A549 (cell line): Measurements from ENCODE around the gene POLDIP2. TPM values are rescaled to one million over a fixed set of nuclear protein-coding genes. Genes with fewer than 3 reads are reported as not detected.

Experiments used
- ATAC-seq, 2 experiments: fragments of 200-7000 bp in 1 of 2; fragments of >200 bp in 1 of 2; cut with Nextera tagmentation in 1 of 2; cut with Tn5 transposase in 1 of 2; 3 replicates each; pipeline versions ENCODE4 v1.8.0 to v1.9.1; 2018 to 2020; ENCODE audit warnings: mild to moderate bottlenecking in 1 of 2, moderate library complexity in 1 of 2
- CTCF ChIA-PET: fragments of 300-600 bp; sonication (Branson Sonifier 250); formaldehyde crosslinking; extraction: SDS; loops from one replicate; lab custom pipeline; 2021; ENCODE audit warnings: antibody characterized with exemption, inconsistent platforms; lab: Yijun Ruan, JAX
- POLR2A ChIA-PET: fragments of 350-600 bp; formaldehyde crosslinking; extraction: SDS; loops from one replicate; lab custom pipeline; 2021; ENCODE audit warnings: antibody characterized with exemption, inconsistent platforms; lab: Yijun Ruan, JAX
- DNase-seq, 2 experiments: peaks; one replicate each; pipeline versions ENCODE4 v3.0.0 to v3.0.0-alpha.2; 2011 to 2016; ENCODE audit warnings: low read depth in 1 of 2, low spot score in 1 of 2
- FAIRE-seq: peaks from 2 replicates; lab custom pipeline; 2011; peaks lifted over from hg19 to GRCh38; lab: Jason Lieb, UNC
- H3K27ac ChIP-seq, 2 experiments: fragments of >200 bp; sonication (Bioruptor Twin); formaldehyde crosslinking; 3 replicates each; pipeline ENCODE4 v1.5.1; 2016 to 2017
- H3K4me1 ChIP-seq: fragments of >200 bp; sonication (Bioruptor Twin); formaldehyde crosslinking; 3 replicates; pipeline ENCODE4 v1.6.1; 2016
- H3K4me2 ChIP-seq: fragments of >200 bp; sonication (Bioruptor Twin); formaldehyde crosslinking; 3 replicates; pipeline ENCODE4 v1.6.1; 2016
- H3K4me3 ChIP-seq: fragments of >200 bp; sonication (Bioruptor Twin); formaldehyde crosslinking; 3 replicates; pipeline ENCODE4 v1.5.1; 2016
- H3K9me3 ChIP-seq: fragments of >200 bp; sonication (Bioruptor Twin); formaldehyde crosslinking; 3 replicates; pipeline ENCODE4 v1.6.1; 2016
- CEBPB ChIP-seq, 2 experiments: fragments of >200 bp in 1 of 2; sonication (Bioruptor Twin) in 1 of 2; formaldehyde crosslinking in 1 of 2; IDR thresholded peaks; 2 replicates each; pipeline ENCODE4 v1.6.1; 2012 to 2016
- EHMT2 ChIP-seq: fragments of 200-600 bp; sonication (generic); IDR thresholded peaks from 2 replicates; pipeline ENCODE4 v1.6.1; 2016; ENCODE audit warnings: antibody characterized with exemption, low read depth, mild to moderate bottlenecking, moderate library complexity
- FOSB ChIP-seq: fragments of 250-450 bp; sonication (Bioruptor Pico); IDR thresholded peaks from 2 replicates; pipeline ENCODE4 v1.5.0; 2020; ENCODE audit warnings: mild to moderate bottlenecking, moderate library complexity
- HOXB5 ChIP-seq: fragments of 250-450 bp; sonication (Bioruptor Pico); IDR thresholded peaks from 2 replicates; pipeline ENCODE4 v1.5.0; 2020; ENCODE audit warnings: mild to moderate bottlenecking, moderate library complexity
- JUN ChIP-seq, 2 experiments: fragments of >200 bp; sonication (Bioruptor Twin); formaldehyde crosslinking; IDR thresholded peaks; 2 replicates in 1 of 2; 3 replicates in 1 of 2; pipeline ENCODE4 v1.6.1; 2016 to 2017
- KDM1A ChIP-seq: fragments of 200-600 bp; sonication (generic); IDR thresholded peaks from 2 replicates; pipeline ENCODE4 v1.6.1; 2016; ENCODE audit warnings: low read depth, mild to moderate bottlenecking
- MAZ ChIP-seq: fragments of 150-350 bp; IDR thresholded peaks from 2 replicates; pipeline ENCODE4 v1.6.1; 2014; ENCODE audit warnings: antibody characterized with exemption, low read depth, low read length, borderline replicate concordance
- NFE2L2 ChIP-seq: fragments of 150-350 bp; conservative IDR thresholded peaks from 2 replicates; pipeline ENCODE4 v1.6.1; 2014; ENCODE audit warnings: low read length
- NPAS2 ChIP-seq: fragments of 250-450 bp; sonication (Bioruptor Pico); IDR thresholded peaks from 2 replicates; pipeline ENCODE4 v1.8.0; 2022; ENCODE audit warnings: mild to moderate bottlenecking, moderate library complexity, borderline replicate concordance
- NR3C1 ChIP-seq: fragments of >200 bp; sonication (Bioruptor Twin); formaldehyde crosslinking; IDR thresholded peaks from 3 replicates; pipeline ENCODE4 v1.6.1; 2017
- PHF8 ChIP-seq: fragments of 200-600 bp; sonication (generic); IDR thresholded peaks from 2 replicates; pipeline ENCODE4 v1.6.1; 2016; ENCODE audit warnings: low read depth, mild to moderate bottlenecking, antibody characterized with exemption, moderate library complexity, borderline replicate concordance
- POLR2A ChIP-seq: IDR thresholded peaks from 2 replicates; pipeline ENCODE4 v1.6.1; 2012; ENCODE audit warnings: mild to moderate bottlenecking, low read length
- RARB ChIP-seq: fragments of 250-450 bp; sonication (Bioruptor Pico); IDR thresholded peaks from 2 replicates; pipeline ENCODE4 v1.8.0; 2021; ENCODE audit warnings: mild to moderate bottlenecking, moderate library complexity
- RCOR1 ChIP-seq: fragments of 150-350 bp; IDR thresholded peaks from 2 replicates; pipeline ENCODE4 v1.6.1; 2014; ENCODE audit warnings: antibody characterized with exemption, low read length, low read depth
- RFX5 ChIP-seq: fragments of 450-650 bp; IDR thresholded peaks from 2 replicates; pipeline ENCODE4 v1.7.1; 2014; ENCODE audit warnings: antibody characterized with exemption, mild to moderate bottlenecking, moderate library complexity
- RNF2 ChIP-seq: fragments of 200-600 bp; sonication (generic); IDR thresholded peaks from 2 replicates; pipeline ENCODE4 v1.6.1; 2016; ENCODE audit warnings: low read depth, mild to moderate bottlenecking, antibody characterized with exemption, moderate library complexity, borderline replicate concordance
- SREBF2 ChIP-seq: fragments of 450-650 bp; IDR thresholded peaks from 2 replicates; pipeline ENCODE4 v1.6.1; 2014; ENCODE audit warnings: mild to moderate bottlenecking, moderate library complexity
- TFCP2L1 ChIP-seq: fragments of 250-450 bp; sonication (Bioruptor Pico); IDR thresholded peaks from 2 replicates; pipeline ENCODE4 v1.5.0; 2021; ENCODE audit warnings: mild to moderate bottlenecking
- ZSCAN20 ChIP-seq: fragments of 250-450 bp; sonication (Bioruptor Pico); IDR thresholded peaks from 2 replicates; pipeline ENCODE4 v1.8.0; 2022; ENCODE audit warnings: mild to moderate bottlenecking, moderate library complexity
- WGBS: methylation state at CpG from one replicate; pipeline ENCODE4 v1.1.6; 2017; ENCODE audit errors: missing lambda C conversion rate; 5-methylcytosine and 5-hydroxymethylcytosine counted together
- polyA plus RNA-seq, 4 experiments: library from polyadenylated mRNA; depleted of rRNA in 3 of 4; stranded (reverse); fragments of >200 nt; fragmentation: RNase III in 1 of 4; extraction: RNeasy Plus Mini Kit Qiagen cat#74134 plus additional on column Dnase treatment in 1 of 4; gene quantifications; 2 replicates in 3 of 4; 3 replicates in 1 of 4; pipeline ENCODE4 v1.2.3, GENCODE V29; 2011 to 2017
- TF ChIP-seq, protein P1 (sequence below): IDR thresholded peaks from 2 replicates; pipeline ENCODE4 v1.6.1; 2012
- TF ChIP-seq, protein P2 (sequence below): fragments of 450-650 bp; IDR thresholded peaks from 2 replicates; pipeline ENCODE4 v1.6.1; 2014; ENCODE audit warnings: antibody characterized with exemption
- TF ChIP-seq, protein P3 (sequence below): fragments of >200 bp; sonication (Bioruptor Twin); formaldehyde crosslinking; IDR thresholded peaks from 3 replicates; pipeline ENCODE4 v1.6.1; 2016
- TF ChIP-seq, protein P4 (sequence below): IDR thresholded peaks from 2 replicates; pipeline ENCODE4 v1.6.1; 2012
- TF ChIP-seq, protein P5 (sequence below): fragments of 250-450 bp; sonication (Bioruptor Pico); IDR thresholded peaks from 2 replicates; pipeline ENCODE4 v1.5.0; 2020; ENCODE audit warnings: low read depth, mild to moderate bottlenecking, moderate library complexity

POLDIP2 gene
- polyA plus RNA-seq, 2 of the 4 experiments (the other 2 are of a cell fraction) = 127 to 132 TPM

DNA sequence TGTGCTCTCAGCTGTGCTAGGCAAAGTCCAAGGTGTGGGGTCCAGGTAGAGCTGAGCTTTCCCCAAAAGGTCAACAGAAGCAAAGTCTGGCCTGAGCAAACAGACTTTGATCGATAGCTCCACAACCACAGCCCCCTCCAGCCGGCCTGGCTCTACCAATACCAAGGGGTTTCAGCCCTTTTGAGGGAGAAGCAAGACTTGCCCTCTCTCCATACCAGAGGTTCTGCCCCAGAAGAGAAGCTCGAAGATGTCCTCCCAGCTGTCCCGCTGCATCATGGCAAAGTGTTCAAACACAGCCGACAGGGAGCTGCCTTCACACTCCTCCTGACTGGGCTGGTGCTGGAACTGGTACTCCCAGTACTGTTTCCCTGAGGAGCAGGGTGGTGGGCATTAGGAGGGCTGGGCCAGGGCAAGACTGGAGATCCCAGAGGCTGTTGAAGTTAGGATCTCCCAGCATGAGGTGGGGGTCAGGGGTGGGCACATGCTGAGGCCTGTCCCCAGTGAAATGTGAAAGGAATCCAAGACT lies 11.0 kb upstream of the POLDIP2 start:
- TF ChIP-seq ZSCAN20 = no peak
- TF ChIP-seq HOXB5 = no peak
- TF ChIP-seq RCOR1 = no peak
- no peak for TF ChIP-seq JUN (IDR thresholded peaks at IDR 0.05)
- TF ChIP-seq RNF2 = no peak
- no peak for TF ChIP-seq NFE2L2
- TF ChIP-seq FOSB = no peak
- TF ChIP-seq RARB (CRISPR knock-in tag) = no peak
- TF ChIP-seq TFCP2L1 (CRISPR knock-in tag) = no peak
- no peak for TF ChIP-seq MAZ
- TF ChIP-seq NPAS2 (CRISPR knock-in tag) = no peak
- no peak for TF ChIP-seq PHF8
- TF ChIP-seq, protein P1, sequence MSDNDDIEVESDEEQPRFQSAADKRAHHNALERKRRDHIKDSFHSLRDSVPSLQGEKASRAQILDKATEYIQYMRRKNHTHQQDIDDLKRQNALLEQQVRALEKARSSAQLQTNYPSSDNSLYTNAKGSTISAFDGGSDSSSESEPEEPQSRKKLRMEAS = no peak
- WGBS = 78% methylated on average over 5 of the region's 5 CpGs
- peaks cover 30% of the 10 kb centered on the region for H3K4me1 ChIP-seq
- no peaks in the 10 kb centered on the region for H3K9me3 ChIP-seq
- no peak overlapping the region for H3K4me3 ChIP-seq
- CTCF ChIA-PET = interaction anchor here (1.0 to 5.5 kb wide), 6 partner anchors 10 to 173 kb away, joined by 3 to 27 read pairs (median 6); partner anchors contain the start of gene POLDIP2
- no peak for FAIRE-seq
- POLR2A ChIA-PET = interaction anchor here (0.6 to 1.3 kb wide), 4 partner anchors 10 to 36 kb away, joined by 3 to 9 read pairs (median 4); partner anchors contain the start of gene POLDIP2
- ATAC-seq = no peak
- H3K4me2 ChIP-seq = no peak overlapping the region
- H3K27ac ChIP-seq = peak overlapping the region in 1 of 2 experiments; percentile 87; a peak in 3 of 6 replicates
- DNase-seq = no peak

DNA sequence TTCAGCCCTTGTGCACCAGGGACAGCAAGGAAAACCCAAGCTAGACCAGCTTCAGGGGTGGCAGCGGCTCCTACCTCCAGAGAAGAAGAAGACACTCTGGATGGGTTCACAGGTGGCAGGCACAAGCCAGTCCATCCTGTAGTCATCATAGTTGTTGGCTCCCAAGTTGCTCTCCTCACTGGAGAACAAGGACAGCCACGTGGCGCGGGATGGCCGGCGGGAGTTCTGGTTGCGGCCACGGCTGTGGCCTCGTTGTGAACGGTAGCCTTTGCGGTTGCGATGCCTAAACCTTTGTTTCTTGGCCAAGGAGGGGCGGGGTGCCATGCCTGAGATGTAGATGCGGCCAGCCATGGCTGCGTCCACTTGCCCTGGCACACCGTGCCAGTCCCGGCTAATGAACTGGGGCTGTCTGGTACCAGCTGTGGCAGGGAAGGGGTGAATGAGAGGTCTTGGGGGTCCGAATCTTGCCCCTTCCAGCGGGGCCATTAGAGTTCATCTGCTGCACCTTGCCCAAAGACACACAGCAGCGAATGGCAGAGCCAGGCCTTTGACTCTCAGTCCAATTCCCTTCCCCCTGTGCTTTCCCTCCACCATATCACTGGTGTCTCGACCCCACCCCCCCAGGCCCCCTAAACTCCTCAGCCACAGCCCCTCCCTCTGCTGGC lies 10.4 kb upstream of the POLDIP2 start:
- POLR2A ChIA-PET = interaction anchor here (0.6 to 2.3 kb wide), 4 partner anchors 9 to 36 kb away, joined by 3 to 27 read pairs (median 6); partner anchors contain the start of gene POLDIP2
- TF ChIP-seq EHMT2 (no peak), POLR2A (no peak), PHF8 (no peak), MAZ (no peak), TFCP2L1 (CRISPR knock-in tag) (no peak), SREBF2 (no peak), RFX5 (no peak), CEBPB (IDR thresholded peaks at IDR 0.05) (no peak), NR3C1 (no peak), JUN (IDR thresholded peaks at IDR 0.05) (no peak), FOSB (no peak), KDM1A (no peak)
- TF ChIP-seq, protein P2, sequence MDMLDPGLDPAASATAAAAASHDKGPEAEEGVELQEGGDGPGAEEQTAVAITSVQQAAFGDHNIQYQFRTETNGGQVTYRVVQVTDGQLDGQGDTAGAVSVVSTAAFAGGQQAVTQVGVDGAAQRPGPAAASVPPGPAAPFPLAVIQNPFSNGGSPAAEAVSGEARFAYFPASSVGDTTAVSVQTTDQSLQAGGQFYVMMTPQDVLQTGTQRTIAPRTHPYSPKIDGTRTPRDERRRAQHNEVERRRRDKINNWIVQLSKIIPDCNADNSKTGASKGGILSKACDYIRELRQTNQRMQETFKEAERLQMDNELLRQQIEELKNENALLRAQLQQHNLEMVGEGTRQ = no peak
- TF ChIP-seq, protein P3, sequence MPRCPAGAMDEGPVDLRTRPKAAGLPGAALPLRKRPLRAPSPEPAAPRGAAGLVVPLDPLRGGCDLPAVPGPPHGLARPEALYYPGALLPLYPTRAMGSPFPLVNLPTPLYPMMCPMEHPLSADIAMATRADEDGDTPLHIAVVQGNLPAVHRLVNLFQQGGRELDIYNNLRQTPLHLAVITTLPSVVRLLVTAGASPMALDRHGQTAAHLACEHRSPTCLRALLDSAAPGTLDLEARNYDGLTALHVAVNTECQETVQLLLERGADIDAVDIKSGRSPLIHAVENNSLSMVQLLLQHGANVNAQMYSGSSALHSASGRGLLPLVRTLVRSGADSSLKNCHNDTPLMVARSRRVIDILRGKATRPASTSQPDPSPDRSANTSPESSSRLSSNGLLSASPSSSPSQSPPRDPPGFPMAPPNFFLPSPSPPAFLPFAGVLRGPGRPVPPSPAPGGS = no peak
- TF ChIP-seq, protein P4, sequence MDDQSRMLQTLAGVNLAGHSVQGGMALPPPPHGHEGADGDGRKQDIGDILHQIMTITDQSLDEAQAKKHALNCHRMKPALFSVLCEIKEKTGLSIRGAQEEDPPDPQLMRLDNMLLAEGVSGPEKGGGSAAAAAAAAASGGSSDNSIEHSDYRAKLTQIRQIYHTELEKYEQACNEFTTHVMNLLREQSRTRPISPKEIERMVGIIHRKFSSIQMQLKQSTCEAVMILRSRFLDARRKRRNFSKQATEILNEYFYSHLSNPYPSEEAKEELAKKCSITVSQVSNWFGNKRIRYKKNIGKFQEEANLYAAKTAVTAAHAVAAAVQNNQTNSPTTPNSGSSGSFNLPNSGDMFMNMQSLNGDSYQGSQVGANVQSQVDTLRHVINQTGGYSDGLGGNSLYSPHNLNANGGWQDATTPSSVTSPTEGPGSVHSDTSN = no peak
- TF ChIP-seq, protein P5, sequence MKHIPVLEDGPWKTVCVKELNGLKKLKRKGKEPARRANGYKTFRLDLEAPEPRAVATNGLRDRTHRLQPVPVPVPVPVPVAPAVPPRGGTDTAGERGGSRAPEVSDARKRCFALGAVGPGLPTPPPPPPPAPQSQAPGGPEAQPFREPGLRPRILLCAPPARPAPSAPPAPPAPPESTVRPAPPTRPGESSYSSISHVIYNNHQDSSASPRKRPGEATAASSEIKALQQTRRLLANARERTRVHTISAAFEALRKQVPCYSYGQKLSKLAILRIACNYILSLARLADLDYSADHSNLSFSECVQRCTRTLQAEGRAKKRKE (CRISPR knock-in tag) = no peak
- WGBS = 89% methylated on average over 21 of the region's 21 CpGs
- CTCF ChIA-PET = interaction anchor here (1.0 to 5.5 kb wide), 4 partner anchors 10 to 173 kb away, joined by 3 to 27 read pairs (median 6); partner anchors contain the start of gene POLDIP2
- Histone ChIP-seq H3K4me3 (no peak overlapping the region), H3K4me1 (peaks cover 28% of the 10 kb centered on the region), H3K4me2 (no peak overlapping the region), H3K27ac (peak overlapping the region in 1 of 2 experiments; percentile 87; a peak in 3 of 6 replicates), H3K9me3 (no peaks in the 10 kb centered on the region)
- no peak for DNase-seq
- ATAC-seq = no peak
- no peak for FAIRE-seq
